ENCODE results near the gene REXO2. TPM values are rescaled to one million over a fixed set of nuclear protein-coding genes. Genes with fewer than 3 reads are reported as not detected.

REXO2 gene
- total RNA-seq, 2 experiments from 2014 or later: 68.9 to 71.7 TPM

DNA sequence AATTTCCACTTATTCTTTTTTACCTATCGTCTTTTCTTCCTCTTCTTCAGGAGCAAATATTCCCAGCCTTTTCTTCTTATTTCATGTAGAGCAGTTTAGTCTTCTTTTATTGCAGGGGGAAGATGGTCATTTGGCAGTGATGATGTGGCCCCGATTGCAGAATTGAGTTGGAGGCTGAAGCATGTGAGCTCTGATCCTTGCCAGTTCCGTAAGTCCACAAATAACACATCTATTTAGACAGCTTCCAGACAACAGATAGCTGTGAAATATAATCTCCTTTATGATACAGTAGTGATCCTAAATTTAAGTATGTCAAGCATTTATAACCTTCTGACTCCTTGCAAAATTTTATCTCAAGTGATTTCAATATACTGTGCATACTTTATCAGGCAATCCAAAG is 27.5 kb downstream of the REXO2 start:
- no peak overlapping the region for H3K4me3 Mint-ChIP-seq
- peaks cover 4% of the 10 kb centered on the region for H3K9me3 Mint-ChIP-seq
- H3K36me3 Mint-ChIP-seq: peaks cover 12% of the 10 kb centered on the region
- no peaks in the 10 kb centered on the region for H3K27me3 Mint-ChIP-seq
- DNase-seq: no peak
- H3K4me1 Mint-ChIP-seq: no peaks in the 10 kb centered on the region
- H3K27ac Mint-ChIP-seq: no peak overlapping the region

GRCh38 chr11:114472661-114473060 is 33.4 kb downstream of the REXO2 start:
- H3K4me1 Mint-ChIP-seq: no peaks in the 10 kb centered on the region
- H3K36me3 Mint-ChIP-seq: peaks cover 3% of the 10 kb centered on the region
- no peak overlapping the region for H3K4me3 Mint-ChIP-seq

DNA sequence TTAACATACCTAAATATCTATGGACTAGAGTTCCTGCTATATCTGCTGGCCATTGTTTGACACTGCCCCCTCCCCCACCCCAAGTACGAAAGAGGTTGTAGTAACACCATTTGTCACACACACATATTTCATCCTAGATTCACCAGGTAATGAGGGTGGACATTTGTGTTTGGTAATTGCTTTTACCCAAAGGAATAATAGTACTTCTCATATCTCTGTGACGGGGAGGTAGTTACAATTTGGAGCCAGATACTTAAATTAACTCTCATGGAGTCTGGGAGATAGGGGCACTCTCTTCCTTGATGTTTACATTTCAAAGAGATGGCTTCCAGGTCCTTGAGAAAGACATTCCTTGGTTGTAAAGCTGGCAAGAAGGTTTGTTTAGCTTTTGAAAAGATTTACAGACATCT is 38.7 kb downstream of the REXO2 start:
- Mint-ChIP-seq H3K9me3 (no peaks in the 10 kb centered on the region), H3K27me3 (no peaks in the 10 kb centered on the region), H3K4me1 (no peaks in the 10 kb centered on the region), H3K36me3 (no peaks in the 10 kb centered on the region), H3K4me3 (no peak overlapping the region), H3K27ac (no peak overlapping the region)
- no peak for DNase-seq

More at GRCh38 chr11:114472661-114473060, 33.4 kb downstream of the REXO2 start:
- DNase-seq: no peak
- Mint-ChIP-seq H3K27me3 (no peaks in the 10 kb centered on the region), H3K27ac (no peak overlapping the region), H3K9me3 (no peaks in the 10 kb centered on the region)

- Mint-ChIP-seq H3K27me3 (no peaks in the 10 kb centered on the region), H3K4me3 (no peak overlapping the region), H3K9me3 (no peaks in the 10 kb centered on the region), H3K36me3 (no peaks in the 10 kb centered on the region), H3K27ac (no peak overlapping the region), H3K4me1 (no peaks in the 10 kb centered on the region)
- DNase-seq: no peak
Measured at GRCh38 chr11:114478768-114479167, 39.5 kb downstream of the REXO2 start.

DNA sequence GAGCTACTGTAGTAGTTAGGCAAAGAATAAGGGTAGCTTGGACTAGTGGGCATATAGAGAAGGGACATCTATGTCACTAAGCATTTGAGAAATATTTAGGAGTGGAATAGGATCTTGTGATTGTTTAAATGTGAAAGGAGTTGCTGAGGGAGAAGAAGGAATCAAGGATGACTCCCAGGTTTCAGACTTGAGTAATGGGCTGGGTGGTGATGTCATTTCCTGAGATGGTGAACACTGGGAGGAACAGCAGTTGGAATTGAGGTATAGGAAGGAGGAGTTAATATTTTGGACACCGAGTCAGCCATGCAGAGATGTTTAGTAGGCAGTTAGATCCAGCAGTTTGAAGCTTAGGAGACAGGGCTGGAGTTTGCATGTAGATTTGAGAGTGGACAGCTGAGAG is 40.1 kb downstream of the REXO2 start:
- Mint-ChIP-seq H3K4me1 (no peaks in the 10 kb centered on the region), H3K9me3 (no peaks in the 10 kb centered on the region), H3K27ac (no peak overlapping the region)

DNA sequence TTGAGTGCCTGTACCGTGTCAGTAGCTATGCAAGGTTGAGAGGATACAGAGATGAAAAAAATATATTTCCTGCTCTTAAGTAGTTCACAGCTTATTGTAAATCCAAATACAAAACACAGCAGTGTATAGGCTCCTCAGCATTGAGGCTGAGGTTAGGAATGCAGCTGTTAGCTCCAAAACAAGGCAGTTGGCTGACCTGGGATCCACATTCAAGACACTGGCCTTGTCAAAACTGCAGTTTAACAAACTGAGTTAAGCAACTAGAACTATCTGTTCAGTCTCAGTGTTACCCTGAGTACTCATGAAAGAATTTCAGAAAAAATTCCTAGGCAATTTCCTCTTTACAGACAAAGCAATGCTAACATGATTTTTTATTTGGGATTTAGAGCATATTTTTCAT is 42.8 kb downstream of the REXO2 start:
- H3K4me3 Mint-ChIP-seq: no peak overlapping the region
- H3K4me1 Mint-ChIP-seq: no peaks in the 10 kb centered on the region
- H3K27me3 Mint-ChIP-seq: no peaks in the 10 kb centered on the region
- no peak overlapping the region for H3K27ac Mint-ChIP-seq
- no peaks in the 10 kb centered on the region for H3K36me3 Mint-ChIP-seq
- no peaks in the 10 kb centered on the region for H3K9me3 Mint-ChIP-seq
- no peak for DNase-seq

More for the DNA sequence above, 40.1 kb downstream of the REXO2 start:
- Mint-ChIP-seq H3K36me3 (no peaks in the 10 kb centered on the region), H3K27me3 (no peaks in the 10 kb centered on the region), H3K4me3 (no peak overlapping the region)
- DNase-seq: no peak

DNA sequence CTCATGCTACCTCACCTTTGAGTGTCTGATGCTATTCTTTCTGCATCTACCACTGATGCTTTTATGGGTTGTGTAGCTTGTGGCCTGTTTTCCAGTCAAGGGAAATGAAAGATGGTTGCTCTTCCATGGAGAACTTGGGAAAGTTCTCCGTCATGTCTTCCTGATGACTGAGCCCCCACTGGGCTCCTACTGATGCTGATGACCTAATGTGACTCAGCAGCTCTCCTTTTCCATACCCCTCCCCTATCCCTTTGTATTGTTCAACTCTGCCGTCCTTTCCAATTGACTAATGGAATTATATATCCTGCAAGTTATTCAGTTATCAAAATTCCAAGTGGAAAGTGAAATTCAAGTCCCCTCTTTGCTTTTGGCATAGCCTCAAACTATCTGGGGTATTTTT is 44.7 kb downstream of the REXO2 start:
- Mint-ChIP-seq H3K36me3 (peaks cover 7% of the 10 kb centered on the region), H3K4me1 (no peaks in the 10 kb centered on the region), H3K9me3 (peaks cover 1% of the 10 kb centered on the region), H3K27me3 (no peaks in the 10 kb centered on the region), H3K4me3 (no peak overlapping the region), H3K27ac (no peak overlapping the region)
- DNase-seq: no peak

DNA sequence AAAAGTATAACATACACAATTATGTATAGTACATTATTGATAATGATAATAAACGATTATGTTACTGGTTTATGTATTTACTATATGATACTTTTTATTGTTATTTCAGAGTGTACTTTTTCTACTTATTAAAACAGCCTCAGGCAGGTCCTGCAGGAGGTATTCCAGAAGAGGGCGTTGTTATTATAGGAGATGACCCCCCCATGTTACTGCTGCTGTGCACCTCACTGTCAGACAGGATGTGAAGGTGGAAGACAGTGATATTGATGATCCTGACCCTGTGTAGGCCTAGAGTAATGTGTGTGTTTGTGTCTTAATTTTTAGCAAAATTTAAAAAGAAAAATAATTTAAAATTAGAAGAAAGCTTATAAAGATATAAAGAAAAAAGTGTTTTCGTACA is 57.6 kb downstream of the REXO2 start:
- H3K4me3 Mint-ChIP-seq: no peak overlapping the region
- no peak for DNase-seq
- no peak overlapping the region for H3K27ac Mint-ChIP-seq
- peaks cover 3% of the 10 kb centered on the region for H3K27me3 Mint-ChIP-seq
- no peaks in the 10 kb centered on the region for H3K36me3 Mint-ChIP-seq
- no peaks in the 10 kb centered on the region for H3K9me3 Mint-ChIP-seq
- H3K4me1 Mint-ChIP-seq: no peaks in the 10 kb centered on the region

GRCh38 chr11:114499756-114500155 is 60.5 kb downstream of the REXO2 start:
- Mint-ChIP-seq H3K4me3 (no peak overlapping the region), H3K9me3 (no peaks in the 10 kb centered on the region), H3K27me3 (peaks cover 13% of the 10 kb centered on the region), H3K27ac (no peak overlapping the region), H3K4me1 (no peaks in the 10 kb centered on the region), H3K36me3 (no peaks in the 10 kb centered on the region)
- DNase-seq: no peak

Other genes with a start within 250 kb of the REXO2 start
- gene NNMT, start 143.1 kb upstream of the REXO2 start, total RNA-seq: not detected
- gene C11orf71, start 39.0 kb upstream of the REXO2 start, total RNA-seq: 1 to 10 TPM; 5.7 to 6.2 TPM
- gene RBM7, start 38.8 kb upstream of the REXO2 start, total RNA-seq: 10 to 100 TPM; 45.4 to 47.3 TPM
- not detected for gene NXPE1, start 120.4 kb downstream of the REXO2 start, total RNA-seq
- gene NXPE4, start 156.3 kb downstream of the REXO2 start, total RNA-seq: not detected
- gene NXPE2, start 239.1 kb downstream of the REXO2 start, total RNA-seq: not detected